OCI-LY7 (cell line): ENCODE data around the gene COX14. TPM values are rescaled to one million over a fixed set of nuclear protein-coding genes. Genes with fewer than 3 reads are reported as not detected.

Experiments used
- BruUV-seq: library from RNA; stranded (reverse); fragments of 400-500 nt; replicated peaks from 2 replicates; lab custom pipeline; 2021; lab: Mats Ljungman, UMichigan
- CTCF ChIA-PET: fragments of 300-600 bp; sonication (Branson Sonifier 250); formaldehyde crosslinking; loops from one replicate; lab custom pipeline; 2022; ENCODE audit warnings: antibody characterized with exemption; ENCODE audit not compliant: unreplicated experiment; lab: Charles Lee
- POLR2A ChIA-PET: fragments of 300-600 bp; sonication (Branson Sonifier 250); formaldehyde crosslinking; loops from one replicate; lab custom pipeline; 2022; ENCODE audit warnings: antibody characterized with exemption; lab: Charles Lee
- DNase-seq: peaks from one replicate; pipeline ENCODE4 v3.0.0-alpha.2; 2015; ENCODE audit warnings: low spot score
- H2AFZ ChIP-seq: fragments of 200-600 bp; sonication (generic), shearing (Covaris generic); 2 replicates; pipeline ENCODE4 v1.6.1; 2014; ENCODE audit warnings: mild to moderate bottlenecking, antibody characterized with exemption, low read length, moderate library complexity
- H3K27ac ChIP-seq: fragments of 200-600 bp; sonication (generic); 2 replicates; pipeline ENCODE4 v1.5.1; 2014; ENCODE audit warnings: mixed run types, low read depth, mild to moderate bottlenecking, moderate library complexity, low read length, inconsistent platforms; ENCODE audit not compliant: poor library complexity, severe bottlenecking
- H3K36me3 ChIP-seq: fragments of 200-600 bp; sonication (generic); 2 replicates; pipeline ENCODE4 v1.6.1; 2014; ENCODE audit warnings: mild to moderate bottlenecking, antibody characterized with exemption, low read length, moderate library complexity, mixed read lengths; ENCODE audit not compliant: insufficient read depth
- H3K4me1 ChIP-seq: fragments of 200-600 bp; sonication (generic); 2 replicates; pipeline ENCODE4 v1.5.1; 2014; ENCODE audit warnings: mild to moderate bottlenecking, low read length; ENCODE audit not compliant: insufficient read depth, poor library complexity, severe bottlenecking
- H3K4me2 ChIP-seq: fragments of 200-600 bp; sonication (generic); 2 replicates; pipeline ENCODE4 v1.6.1; 2014; ENCODE audit warnings: mild to moderate bottlenecking, low read length
- H3K4me3 ChIP-seq: fragments of 200-600 bp; sonication (generic); 2 replicates; pipeline ENCODE4 v1.5.1; 2014; ENCODE audit warnings: mild to moderate bottlenecking, low read depth, low read length; ENCODE audit not compliant: poor library complexity, severe bottlenecking
- H3K79me2 ChIP-seq: fragments of 200-600 bp; sonication (generic); 2 replicates; pipeline ENCODE4 v1.6.1; 2016; ENCODE audit warnings: low read depth, mild to moderate bottlenecking, low read length, moderate library complexity, mixed read lengths; ENCODE audit not compliant: insufficient read depth
- H3K9me2 ChIP-seq: fragments of 200-600 bp; sonication (generic); 2 replicates; pipeline ENCODE4 v1.6.1; 2016; ENCODE audit warnings: mild to moderate bottlenecking, low read length, mixed read lengths; ENCODE audit not compliant: insufficient read depth
- H3K9me3 ChIP-seq: fragments of 200-600 bp; sonication (generic); 2 replicates; pipeline ENCODE4 v1.6.1; 2014; ENCODE audit warnings: mild to moderate bottlenecking, mixed run types, low read length, mixed read lengths
- H4K20me1 ChIP-seq: fragments of 200-600 bp; sonication (generic); 2 replicates; pipeline ENCODE4 v1.6.1; 2014; ENCODE audit warnings: mild to moderate bottlenecking, antibody characterized with exemption, low read length, moderate library complexity, mixed read lengths; ENCODE audit not compliant: insufficient read depth
- CTCF ChIP-seq: fragments of 200-600 bp; sonication (generic); conservative IDR thresholded peaks from 2 replicates; pipeline ENCODE4 v1.5.1; 2014; ENCODE audit warnings: mild to moderate bottlenecking, antibody characterized with exemption, low read length, moderate library complexity, mixed read lengths
- EZH2phosphoT487 ChIP-seq: fragments of 200-600 bp; sonication (generic); IDR thresholded peaks from 2 replicates; pipeline ENCODE4 v1.6.1; 2018; ENCODE audit warnings: low read depth, borderline replicate concordance, mild to moderate bottlenecking, mixed run types, antibody characterized with exemption, low read length, moderate library complexity, mixed read lengths
- intact Hi-C: fragments of 100-400 bp; cut with micrococcal nuclease; formaldehyde crosslinking; loops from one replicate; pipeline ENCODE4 v1.10.0; 2022; ENCODE audit not compliant: unreplicated experiment
- total RNA-seq, 2 experiments: library from RNA; depleted of rRNA in 1 of 2; stranded (reverse); fragments of >200 nt in 1 of 2; shearing (Covaris generic) in 1 of 2; gene quantifications; 2 replicates each; pipeline ENCODE4 v1.2.3, GENCODE V29; 2014 to 2022

Gene COX14
- total RNA-seq, 2 experiments from 2014 or later: 54.3 to 57.4 TPM

DNA sequence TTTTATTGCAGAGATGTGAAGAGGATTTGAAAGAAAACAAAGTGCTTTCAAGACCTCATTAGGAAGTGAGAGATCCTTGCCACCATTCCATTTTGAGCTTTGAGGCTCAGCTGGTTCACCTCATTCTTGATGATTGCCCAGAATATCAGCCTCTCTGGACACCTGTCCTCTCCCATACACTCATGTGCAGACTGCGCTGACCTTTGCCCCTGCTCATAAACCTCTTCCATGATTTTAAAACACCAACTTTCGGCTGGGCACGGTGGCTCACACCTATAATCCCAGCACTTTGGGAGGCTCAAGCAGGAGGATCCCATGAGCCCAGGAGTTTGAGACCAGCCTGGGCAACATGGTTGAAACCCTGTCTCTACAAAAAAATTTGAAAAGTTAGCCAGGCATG is 8.9 kb downstream of the COX14 start:
- intact Hi-C loops: no loop called here
- no peak overlapping the region for H3K27ac ChIP-seq
- peaks cover 6% of the 10 kb centered on the region for H3K4me1 ChIP-seq
- DNase-seq: no peak
- no peak overlapping the region for H3K4me3 ChIP-seq
- H3K9me2 ChIP-seq: no peaks in the 10 kb centered on the region
- TF ChIP-seq EZH2phosphoT487: no peak
- no peak for TF ChIP-seq CTCF
- peaks cover 88% of the 10 kb centered on the region for H3K36me3 ChIP-seq
- no TSS peak for BruUV-seq
- H3K4me2 ChIP-seq: no peak overlapping the region
- H4K20me1 ChIP-seq: 0 out of 2 replicates have a peak, but pooled peaks cover 4% of the 10 kb centered on the region
- CTCF ChIA-PET: interaction anchor here (0.9 to 1.0 kb wide), 2 partner anchors 8 to 11 kb away, joined by 3 to 4 read pairs; no protein-coding TSS in a partner anchor
- POLR2A ChIA-PET: interaction anchor here (1.3 kb wide), 1 partner anchor 9 kb away, joined by 3 read pairs; the partner anchor contains the start of gene COX14
- H2AFZ ChIP-seq: no peak overlapping the region
- H3K9me3 ChIP-seq: no peaks in the 10 kb centered on the region
- peaks cover 21% of the 10 kb centered on the region; the same call in 1 of the 2 replicates for H3K79me2 ChIP-seq

- Histone ChIP-seq H3K36me3 (peaks cover 85% of the 10 kb centered on the region), H3K9me2 (no peaks in the 10 kb centered on the region), H4K20me1 (0 out of 2 replicates have a peak, but pooled peaks cover 4% of the 10 kb centered on the region), H3K9me3 (no peaks in the 10 kb centered on the region), H3K4me2 (no peak overlapping the region), H3K27ac (no peak overlapping the region), H2AFZ (no peak overlapping the region), H3K79me2 (peaks cover 17% of the 10 kb centered on the region; the same call in 1 of the 2 replicates), H3K4me3 (no peak overlapping the region), H3K4me1 (peaks cover 6% of the 10 kb centered on the region)
- no TSS peak for BruUV-seq
- no peak for DNase-seq
- ChIA-PET CTCF (interaction anchor here (1.0 kb wide), 2 partner anchors 8 to 12 kb away, joined by 4 read pairs; no protein-coding TSS in a partner anchor), POLR2A (interaction anchor here (1.2 kb wide), 1 partner anchor 11 kb away, joined by 4 read pairs; no protein-coding TSS in a partner anchor)
- TF ChIP-seq CTCF (no peak), EZH2phosphoT487 (no peak)
- intact Hi-C loops: no loop called here
Observed at GRCh38 chr12:50121641-50122040, 9.6 kb downstream of the COX14 start.

GRCh38 chr12:50123203-50123602 is 11.2 kb downstream of the COX14 start:
- H3K9me2 ChIP-seq: no peaks in the 10 kb centered on the region
- H3K9me3 ChIP-seq: no peaks in the 10 kb centered on the region
- H3K27ac ChIP-seq: no peak overlapping the region
- 0 out of 2 replicates have a peak, but pooled peaks cover 4% of the 10 kb centered on the region for H4K20me1 ChIP-seq
- no peak overlapping the region for H3K4me3 ChIP-seq
- ChIA-PET CTCF (interaction anchor here (0.6 kb wide), 1 partner anchor 199 kb away, joined by 3 read pairs; no protein-coding TSS in a partner anchor), POLR2A (interaction anchor here (0.5 to 2.4 kb wide), 2 partner anchors 11 to 752 kb away, joined by 4 to 11 read pairs; partner anchors contain the start of gene COX14)
- no peak for DNase-seq
- intact Hi-C loops: no loop called here
- peaks cover 90% of the 10 kb centered on the region for H3K36me3 ChIP-seq
- peaks cover 6% of the 10 kb centered on the region for H3K4me1 ChIP-seq
- H2AFZ ChIP-seq: no peak overlapping the region
- TF ChIP-seq EZH2phosphoT487 (no peak), CTCF (no peak)
- BruUV-seq: no TSS peak
- H3K79me2 ChIP-seq: peaks cover 8% of the 10 kb centered on the region; the same call in 1 of the 2 replicates
- H3K4me2 ChIP-seq: no peak overlapping the region
